Hepatocyte (in vitro differentiated cells): ENCODE results near the gene ACSS1.

Source experiments
- CTCF ChIP-seq: fragments of 200-600 bp; sonication (generic); IDR thresholded peaks from 2 replicates; pipeline ENCODE4 v1.5.1; 2016; ENCODE audit warnings: antibody characterized with exemption, mild to moderate bottlenecking; ENCODE audit not compliant: poor library complexity
- EZH2 ChIP-seq: fragments of 200-600 bp; sonication (generic); IDR thresholded peaks from 2 replicates; pipeline ENCODE4 v1.6.1; 2016; ENCODE audit warnings: antibody characterized with exemption, mild to moderate bottlenecking, borderline replicate concordance

GRCh38 chr20:25006431-25007167 lies 51.3 kb downstream of the ACSS1 start:
- no peak for TF ChIP-seq CTCF
- no peak for TF ChIP-seq EZH2
